Medulla oblongata (tissue), 1 donor: ENCODE results near the gene LYST.
"Not testable (repeated sequence)": the region's sequence is repeated elsewhere in the genome, so short reads cannot be mapped to it uniquely, and the experiment has no call there.

Experiments used
- DNase-seq: peaks from one replicate; pipeline ENCODE4 v3.0.0-alpha.2; 2015; ENCODE audit errors: extremely low spot score

LYST gene

GRCh38 chr1:235866205-235866912, at the start of gene LYST:
Gene LYST, minus strand, starts transcription at chr1:235866906. Its CDS starts 36,489 bp downstream, at chr1:235830417.
- DNase-seq: no peak

GRCh38 chr1:235915489-235915888, 48.8 kb upstream of the LYST start:
- not testable (repeated sequence) for DNase-seq

GRCh38 chr1:235913311-235913710, 46.6 kb upstream of the LYST start:
- DNase-seq: no peak

- DNase-seq: no peak
Measured at GRCh38 chr1:235911876-235912275, 45.2 kb upstream of the LYST start.

- no peak for DNase-seq
Measured at GRCh38 chr1:235911300-235911662, 44.6 kb upstream of the LYST start.

GRCh38 chr1:235910357-235911299, 43.9 kb upstream of the LYST start:
- DNase-seq: no peak

- DNase-seq: no peak
Measured at GRCh38 chr1:235908742-235909520, 42.2 kb upstream of the LYST start.

- no peak for DNase-seq
Measured at GRCh38 chr1:235907897-235908240, 41.2 kb upstream of the LYST start.

GRCh38 chr1:235907187-235907896, 40.6 kb upstream of the LYST start:
- no peak for DNase-seq

- DNase-seq: no peak
Measured at GRCh38 chr1:235906436-235906835, 39.7 kb upstream of the LYST start.

GRCh38 chr1:235903809-235904208, 37.1 kb upstream of the LYST start:
- DNase-seq: not testable (repeated sequence)

- no peak for DNase-seq
Measured at GRCh38 chr1:235902677-235903542, 36.2 kb upstream of the LYST start.

GRCh38 chr1:235901461-235901860, 34.8 kb upstream of the LYST start:
- DNase-seq: no peak

- no peak for DNase-seq
Measured at GRCh38 chr1:235898126-235898525, 31.4 kb upstream of the LYST start.

- DNase-seq: no peak
Measured at GRCh38 chr1:235893840-235894239, 27.1 kb upstream of the LYST start.

GRCh38 chr1:235892734-235893413, 26.2 kb upstream of the LYST start:
- DNase-seq: peak; percentile 70

GRCh38 chr1:235892202-235892601, 25.5 kb upstream of the LYST start:
- no peak for DNase-seq

- no peak for DNase-seq
Measured at GRCh38 chr1:235888119-235888643, 21.5 kb upstream of the LYST start.

- no peak for DNase-seq
Measured at GRCh38 chr1:235887676-235888075, 21.0 kb upstream of the LYST start.
